H1 (cell line): ENCODE data around the gene SRPRA. TPM values are rescaled to one million over a fixed set of nuclear protein-coding genes. Genes with fewer than 3 reads are reported as not detected.
A peak's percentile ranks its signal among the peaks of the same experiment; 100 is the strongest.

ENCODE experiments used
- CTCF ChIA-PET: fragments of 300-600 bp; sonication (Branson Sonifier 250); formaldehyde crosslinking; loops from one replicate; lab custom pipeline; 2021; ENCODE audit not compliant: partially characterized antibody; lab: Charles Lee
- POLR2A ChIA-PET: fragments of 300-600 bp; sonication (Branson Sonifier 250); formaldehyde crosslinking; loops from one replicate; lab custom pipeline; 2021; ENCODE audit warnings: inconsistent platforms; ENCODE audit not compliant: partially characterized antibody; lab: Charles Lee
- DNase-seq, 2 experiments: peaks; one replicate each; pipeline versions ENCODE4 v3.0.0 to v3.0.0-alpha.2; 2010 to 2022; ENCODE audit warnings: low spot score in 2 of 2, low read depth in 1 of 2, mixed read lengths in 1 of 2
- FAIRE-seq: peaks from 2 replicates; lab custom pipeline; 2011; peaks lifted over from hg19 to GRCh38; lab: Jason Lieb, UNC
- H2AFZ ChIP-seq: 2 replicates; pipeline ENCODE4 v1.8.1; 2012; ENCODE audit warnings: low read length, inconsistent platforms
- H2AK5ac ChIP-seq: 2 replicates; pipeline ENCODE4 v1.6.1; 2013; ENCODE audit warnings: low read depth, low read length
- H2BK120ac ChIP-seq: replicated peaks from 2 replicates; pipeline ENCODE3; 2013; ENCODE audit warnings: low read depth, low read length, inconsistent platforms
- H2BK12ac ChIP-seq: 2 replicates; pipeline ENCODE4 v1.6.1; 2013; ENCODE audit warnings: low read depth, low read length
- H2BK15ac ChIP-seq: 2 replicates; pipeline ENCODE4 v1.6.1; 2013; ENCODE audit warnings: low read length
- H2BK20ac ChIP-seq: 2 replicates; pipeline ENCODE4 v1.6.1; 2013; ENCODE audit warnings: low read length
- H2BK5ac ChIP-seq: 2 replicates; pipeline ENCODE4 v1.6.1; 2013; ENCODE audit warnings: low read depth, low read length
- H3K14ac ChIP-seq: 2 replicates; pipeline ENCODE4 v1.6.1; 2013; ENCODE audit warnings: inconsistent platforms; ENCODE audit not compliant: insufficient read length
- H3K18ac ChIP-seq: 2 replicates; pipeline ENCODE4 v1.6.1; 2013; ENCODE audit warnings: low read length; ENCODE audit errors: extremely low read depth
- H3K23ac ChIP-seq: 2 replicates; pipeline ENCODE4 v1.6.1; 2013; ENCODE audit warnings: inconsistent platforms; ENCODE audit not compliant: insufficient read length
- H3K23me2 ChIP-seq: 2 replicates; pipeline ENCODE4 v1.6.1; 2013; ENCODE audit warnings: low read depth, low read length
- H3K27ac ChIP-seq: 2 replicates; pipeline ENCODE4 v1.6.1; 2011; ENCODE audit warnings: low read depth, low read length, inconsistent platforms
- H3K27me3 ChIP-seq, 4 experiments: replicated peaks in 1 of 4; 1 replicate in 1 of 4; 2 replicates in 3 of 4; pipeline versions ENCODE4 v1.6.1 to v1.8.1; 2011 to 2013; ENCODE audit warnings: low read length in 3 of 4, mild to moderate bottlenecking in 3 of 4, inconsistent platforms in 2 of 4, mixed read lengths in 2 of 4, moderate library complexity in 1 of 4; ENCODE audit not compliant: control insufficient read depth in 3 of 4, insufficient read depth in 3 of 4; ENCODE audit errors: extremely low read depth in 1 of 4
- H3K36me3 ChIP-seq, 4 experiments: 2 replicates each; pipeline versions ENCODE4 v1.6.1 to v1.8.1; 2011 to 2013; ENCODE audit warnings: mild to moderate bottlenecking in 4 of 4, low read length in 3 of 4, moderate library complexity in 2 of 4, control low read depth in 1 of 4, inconsistent platforms in 1 of 4; ENCODE audit not compliant: insufficient read depth in 4 of 4, control insufficient read depth in 2 of 4
- H3K4ac ChIP-seq: replicated peaks from 2 replicates; pipeline ENCODE3; 2013; ENCODE audit warnings: low read length, low read depth, mixed read lengths, inconsistent platforms; ENCODE audit not compliant: insufficient read length
- H3K4me1 ChIP-seq, 4 experiments: replicated peaks in 1 of 4; 1 replicate in 1 of 4; 2 replicates in 3 of 4; pipeline versions ENCODE4 v1.6.1 to v1.8.1; 2011 to 2013; ENCODE audit warnings: low read length in 3 of 4, inconsistent platforms in 2 of 4, mixed read lengths in 1 of 4; ENCODE audit not compliant: insufficient read depth in 4 of 4, control insufficient read depth in 3 of 4
- H3K4me2 ChIP-seq, 2 experiments: 2 replicates each; pipeline versions ENCODE4 v1.6.1 to v1.8.1; 2011 to 2013; ENCODE audit warnings: low read depth in 2 of 2, low read length in 2 of 2, control low read depth in 1 of 2, inconsistent platforms in 1 of 2, mild to moderate bottlenecking in 1 of 2; ENCODE audit not compliant: insufficient read depth in 1 of 2
- H3K4me3 ChIP-seq, 4 experiments: fragments of 200-600, 300-600 bp in 1 of 4; sonication (generic), shearing (Covaris generic), sonication (Bioruptor Twin) in 1 of 4; 2 replicates each; pipeline versions ENCODE4 v1.5.1 to v1.8.1; 2011 to 2016; ENCODE audit warnings: low read length in 4 of 4, low read depth in 3 of 4, control low read depth in 2 of 4, inconsistent platforms in 2 of 4, mild to moderate bottlenecking in 2 of 4, mixed read lengths in 1 of 4, moderate library complexity in 1 of 4; ENCODE audit not compliant: insufficient read depth in 2 of 4; ENCODE audit errors: extremely low read depth in 1 of 4
- H3K56ac ChIP-seq: replicated peaks from 2 replicates; pipeline ENCODE3; 2013; ENCODE audit warnings: low read depth, mild to moderate bottlenecking, mixed read lengths, low read length, inconsistent platforms; ENCODE audit not compliant: insufficient read length
- H3K79me1 ChIP-seq: 2 replicates; pipeline ENCODE4 v1.6.1; 2013; ENCODE audit warnings: low read depth, low read length, control low read depth
- H3K79me2 ChIP-seq, 2 experiments: 2 replicates each; pipeline versions ENCODE4 v1.6.1 to v1.8.1; 2012 to 2013; ENCODE audit warnings: low read length in 2 of 2, mild to moderate bottlenecking in 2 of 2, inconsistent platforms in 1 of 2; ENCODE audit not compliant: insufficient read depth in 2 of 2, control insufficient read depth in 1 of 2
- H3K9ac ChIP-seq, 4 experiments: replicated peaks in 1 of 4; 1 replicate in 1 of 4; 2 replicates in 3 of 4; pipeline versions ENCODE4 v1.6.1 to v1.8.1; 2011 to 2013; ENCODE audit warnings: low read depth in 3 of 4, low read length in 3 of 4, control low read depth in 2 of 4, mild to moderate bottlenecking in 2 of 4, moderate library complexity in 2 of 4, inconsistent platforms in 1 of 4; ENCODE audit errors: extremely low read depth in 1 of 4
- H3K9me3 ChIP-seq, 2 experiments: 2 replicates each; pipeline versions ENCODE4 v1.6.1 to v1.8.1; 2012 to 2013; ENCODE audit warnings: mild to moderate bottlenecking in 2 of 2, moderate library complexity in 2 of 2, control low read depth in 1 of 2, inconsistent platforms in 1 of 2, low read depth in 1 of 2, low read length in 1 of 2, mixed read lengths in 1 of 2; ENCODE audit not compliant: insufficient read depth in 2 of 2
- H4K20me1 ChIP-seq, 2 experiments: replicated peaks in 1 of 2; 2 replicates each; pipeline versions ENCODE3 to v1.8.1; 2011 to 2013; ENCODE audit warnings: inconsistent platforms in 2 of 2, low read length in 2 of 2, mild to moderate bottlenecking in 1 of 2; ENCODE audit not compliant: insufficient read depth in 2 of 2, control insufficient read depth in 1 of 2
- H4K5ac ChIP-seq: 2 replicates; pipeline ENCODE4 v1.6.1; 2013; ENCODE audit warnings: low read length, low read depth, mixed read lengths, inconsistent platforms; ENCODE audit not compliant: insufficient read length
- H4K8ac ChIP-seq: 2 replicates; pipeline ENCODE4 v1.8.0; 2013; ENCODE audit warnings: mild to moderate bottlenecking, moderate library complexity, low read length, inconsistent platforms; ENCODE audit not compliant: insufficient read depth; ENCODE audit errors: extremely low read depth
- H4K91ac ChIP-seq: replicated peaks from 2 replicates; pipeline ENCODE3; 2013; ENCODE audit warnings: low read length, mixed read lengths, inconsistent platforms; ENCODE audit not compliant: insufficient read length
- EZH2 ChIP-seq: fragments of 200-600 bp; sonication (generic); IDR thresholded peaks from 2 replicates; pipeline ENCODE4 v1.7.1; 2012; ENCODE audit warnings: low read depth, mild to moderate bottlenecking, moderate library complexity, low read length, inconsistent platforms; ENCODE audit not compliant: severe bottlenecking
- KDM5A ChIP-seq: fragments of 200-600 bp; IDR thresholded peaks from 2 replicates; pipeline ENCODE4 v1.7.1; 2012; ENCODE audit warnings: mild to moderate bottlenecking, low read length, inconsistent platforms, mixed read lengths
- SIRT6 ChIP-seq: IDR thresholded peaks from one replicate; pipeline ENCODE4 v1.7.1; 2012; ENCODE audit warnings: low read length, inconsistent platforms
- WGBS, 2 experiments: shearing (Covaris generic) in 1 of 2; methylation state at CpG; one replicate each; pipeline versions ENCODE4 v1.1.6 to v1.1.7; 2013 to 2015; ENCODE audit warnings: low lambda C conversion rate in 2 of 2, mixed read lengths in 2 of 2, inconsistent platforms in 1 of 2, low coverage in 1 of 2, missing lambda C conversion rate in 1 of 2; ENCODE audit not compliant: insufficient replicate concordance in 2 of 2, insufficient coverage in 1 of 2, insufficient read length in 1 of 2; ENCODE audit errors: extremely low coverage in 1 of 2, missing lambda C conversion rate in 1 of 2; 5-methylcytosine and 5-hydroxymethylcytosine counted together
- polyA plus RNA-seq, 7 experiments: library from polyadenylated mRNA; depleted of rRNA in 3 of 7; stranded (reverse) in 5 of 7; unstranded in 2 of 7; fragments of >200 nt in 5 of 7; fragments of 200-250 nt in 2 of 7; gene quantifications; 1 replicate in 5 of 7; 2 replicates in 1 of 7; 4 replicates in 1 of 7; pipeline versions ENCODE4 v1.2.1 to v1.2.3, GENCODE V29; 2011 to 2013; ENCODE audit warnings: missing spikeins in 2 of 7, mixed read lengths in 2 of 7
- total RNA-seq: library from RNA; stranded (reverse); fragmentation: NEBNext Ultra II Directional; extraction: Animal tissue kit (Norgen Biotek cat#: 25700); gene quantifications from 2 replicates; pipeline ENCODE4 v1.2.1, GENCODE V29; 2021

The SRPRA gene
- total and polyA plus RNA-seq, 2 of the 8 experiments (the other 6 are each of a cell fraction or from before 2014, with no cell fraction given), result 57.6 to 62.0 TPM

GRCh38 chr11:126233391-126233790 lies 35.3 kb downstream of the SRPRA start:
- POLR2A ChIA-PET, result no interaction called here
- H3K79me2 ChIP-seq, result peaks cover 0 to 8% of the 10 kb centered on the region in 2 experiments; a peak in 1 of 4 replicates
- no peaks in the 10 kb centered on the region for H3K27me3 ChIP-seq
- no peak overlapping the region for H3K18ac ChIP-seq
- FAIRE-seq, result no peak
- H2BK120ac ChIP-seq, result no peak overlapping the region
- no peak overlapping the region for H3K4me3 ChIP-seq
- H2BK20ac ChIP-seq, result no peak overlapping the region
- H3K23ac ChIP-seq, result no peak overlapping the region
- H3K56ac ChIP-seq, result no peak overlapping the region
- no peak overlapping the region for H2BK5ac ChIP-seq
- peaks cover 2 to 14% (median 2%) of the 10 kb centered on the region in 4 experiments; a peak in 5 of 8 replicates for H3K36me3 ChIP-seq
- DNase-seq, result no peak
- H3K4me2 ChIP-seq, result no peak overlapping the region
- no peak overlapping the region for H3K9ac ChIP-seq
- CTCF ChIA-PET, result interaction anchor here (0.5 kb wide), 1 partner anchor 320 kb away, joined by 3 read pairs; no protein-coding TSS in a partner anchor
- no peak overlapping the region for H2BK12ac ChIP-seq
- H3K23me2 ChIP-seq, result no peaks in the 10 kb centered on the region
- H3K14ac ChIP-seq, result no peak overlapping the region
- no peak overlapping the region for H4K91ac ChIP-seq
- H2AFZ ChIP-seq, result no peak overlapping the region
- peaks cover 0 to 3% of the 10 kb centered on the region in 2 experiments for H4K20me1 ChIP-seq
- H4K5ac ChIP-seq, result no peak overlapping the region
- no peak overlapping the region for H3K27ac ChIP-seq
- 96% methylated on average over 4 of the region's 4 CpGs; no CpG with 5 or more reads in 1 of the 2 experiments for WGBS, 2 experiments
- H3K9me3 ChIP-seq, result no peaks in the 10 kb centered on the region
- no peak overlapping the region for H3K4ac ChIP-seq
- peak overlapping the region; percentile 80; the same call in 1 of the 2 replicates for H4K8ac ChIP-seq
- H3K4me1 ChIP-seq, result no peaks in the 10 kb centered on the region; a peak in 1 of 7 replicates
- no peak overlapping the region for H2AK5ac ChIP-seq
- 0 out of 2 replicates have a peak, but pooled peaks cover 4% of the 10 kb centered on the region for H3K79me1 ChIP-seq
- H2BK15ac ChIP-seq, result no peak overlapping the region
- TF ChIP-seq EZH2 (no peak), KDM5A (no peak), SIRT6 (no peak)
